SK-N-MC (cell line): Measurements from ENCODE around the gene FBXL7.

Experiments
- DNase-seq: peaks from one replicate; pipeline ENCODE4 v3.0.0-alpha.2; 2011; ENCODE audit warnings: low read depth, low spot score
- H3K27ac ChIP-seq: fragments of 200-600 bp; sonication (generic); 2 replicates; pipeline ENCODE4 v1.5.1; 2016; ENCODE audit warnings: mixed run types
- H3K36me3 ChIP-seq: fragments of 200-600 bp; sonication (generic); 2 replicates; pipeline ENCODE4 v1.6.1; 2017; ENCODE audit warnings: antibody characterized with exemption, low read length, mixed read lengths; ENCODE audit not compliant: insufficient read depth
- H3K4me3 ChIP-seq: fragments of 200-600 bp; sonication (generic); 2 replicates; pipeline ENCODE4 v1.5.1; 2016
- H3K9ac ChIP-seq: fragments of 200-600 bp; sonication (generic); 2 replicates; pipeline ENCODE4 v1.8.0; 2017; ENCODE audit warnings: mixed run types, mixed read lengths; ENCODE audit not compliant: insufficient read length
- H3K9me3 ChIP-seq: fragments of 200-600 bp; sonication (generic); 2 replicates; pipeline ENCODE4 v1.6.1; 2017; ENCODE audit warnings: low read depth, mild to moderate bottlenecking, antibody characterized with exemption, low read length, moderate library complexity, mixed read lengths
- EZH2 ChIP-seq: fragments of 200-600 bp; sonication (generic); IDR thresholded peaks from one replicate; pipeline ENCODE4 v1.6.1; 2017; ENCODE audit warnings: antibody characterized with exemption
- FOXP2 ChIP-seq: optimal IDR thresholded peaks from 2 replicates; pipeline ENCODE3; 2011; ENCODE audit warnings: mild to moderate bottlenecking, moderate library complexity; ENCODE audit not compliant: insufficient read depth; ENCODE audit errors: extremely low read length, control extremely low read depth
- POLR2AphosphoS5 ChIP-seq: IDR thresholded peaks from 2 replicates; pipeline ENCODE4 v1.6.1; 2012; ENCODE audit warnings: mild to moderate bottlenecking, low read depth, low read length, borderline replicate concordance

FBXL7 gene

DNA sequence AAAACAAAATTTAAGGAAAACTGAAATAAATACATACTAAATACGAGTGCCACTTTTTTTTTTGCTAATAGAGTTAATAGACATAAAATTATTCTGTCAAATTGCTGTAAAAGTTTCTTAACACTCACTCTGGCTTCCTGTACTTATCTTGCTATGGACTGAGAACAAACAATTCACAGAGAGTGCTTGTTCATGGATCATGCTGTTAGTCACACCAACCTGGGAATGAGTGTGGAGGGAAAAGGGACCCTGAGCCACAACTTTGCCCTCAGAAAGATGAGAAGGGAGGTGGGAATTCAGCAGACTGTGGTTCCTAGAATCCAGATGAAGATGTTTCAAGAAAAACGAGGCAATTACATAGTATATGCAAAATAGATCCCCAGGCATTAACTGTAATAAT is 246.9 kb downstream of the FBXL7 start:
- TF ChIP-seq EZH2 = no peak
- no peak for TF ChIP-seq FOXP2
- TF ChIP-seq POLR2AphosphoS5 = no peak
- Histone ChIP-seq H3K4me3 (no peak overlapping the region), H3K27ac (no peak overlapping the region), H3K9ac (no peak overlapping the region), H3K36me3 (no peaks in the 10 kb centered on the region), H3K9me3 (no peaks in the 10 kb centered on the region)
- DNase-seq = no peak

DNA sequence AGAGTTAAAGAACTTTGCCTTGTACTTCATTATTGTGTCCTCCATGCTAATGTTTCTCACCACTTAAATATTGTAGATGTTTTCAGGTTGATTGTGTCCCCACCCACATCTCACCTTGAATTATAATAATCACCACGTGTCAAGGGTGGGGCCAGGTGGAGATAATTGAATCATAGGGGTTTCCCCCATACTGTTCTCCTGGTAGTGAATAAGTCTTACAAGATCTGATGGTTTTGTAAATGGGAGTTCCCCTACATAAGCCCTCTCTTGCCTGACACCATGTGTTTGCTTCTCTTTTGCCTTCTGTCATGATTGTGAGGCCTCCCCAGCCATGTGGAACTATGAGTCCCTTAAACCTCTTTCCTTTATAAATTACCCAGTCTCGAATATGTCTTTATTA is 248.3 kb downstream of the FBXL7 start:
- no peak overlapping the region for H3K9ac ChIP-seq
- no peaks in the 10 kb centered on the region for H3K9me3 ChIP-seq
- TF ChIP-seq POLR2AphosphoS5 (no peak), EZH2 (no peak), FOXP2 (no peak)
- no peak for DNase-seq
- no peak overlapping the region for H3K4me3 ChIP-seq
- no peaks in the 10 kb centered on the region for H3K36me3 ChIP-seq
- H3K27ac ChIP-seq = no peak overlapping the region

DNA sequence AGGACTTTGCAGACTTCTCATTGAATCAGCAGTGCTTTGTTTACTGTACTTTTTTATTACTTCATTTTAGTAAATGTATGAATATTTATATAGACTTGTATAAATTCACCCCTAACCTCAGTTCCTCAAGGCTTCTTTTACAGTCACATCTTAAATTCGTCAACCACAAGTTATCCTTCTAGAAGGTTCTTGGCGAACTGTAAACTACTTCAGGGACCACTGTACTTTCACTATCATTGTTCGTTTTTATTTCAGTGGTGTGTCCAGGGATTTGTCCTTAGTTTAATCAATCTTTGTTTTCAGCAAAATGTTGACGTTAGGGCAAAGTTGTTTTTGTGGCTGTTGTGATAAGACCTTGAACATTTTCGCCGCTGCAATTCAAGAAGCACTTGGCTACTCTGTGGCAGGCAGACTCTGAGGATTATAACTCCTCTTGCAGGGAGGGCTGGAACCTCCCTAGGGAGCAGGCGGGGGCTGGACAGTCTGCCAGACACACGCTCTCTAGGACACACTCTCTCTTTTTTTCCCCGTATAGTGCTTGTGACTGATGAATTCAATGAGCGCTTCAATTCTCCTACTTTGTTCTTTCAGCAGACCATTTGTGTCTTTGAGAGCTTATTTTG is 252.8 kb downstream of the FBXL7 start:
- H3K4me3 ChIP-seq = no peak overlapping the region
- H3K27ac ChIP-seq = no peak overlapping the region
- no peak overlapping the region for H3K9ac ChIP-seq
- H3K36me3 ChIP-seq = no peaks in the 10 kb centered on the region
- TF ChIP-seq POLR2AphosphoS5 = no peak
- no peak for TF ChIP-seq FOXP2
- TF ChIP-seq EZH2 = no peak
- H3K9me3 ChIP-seq = no peaks in the 10 kb centered on the region
- no peak for DNase-seq

DNA sequence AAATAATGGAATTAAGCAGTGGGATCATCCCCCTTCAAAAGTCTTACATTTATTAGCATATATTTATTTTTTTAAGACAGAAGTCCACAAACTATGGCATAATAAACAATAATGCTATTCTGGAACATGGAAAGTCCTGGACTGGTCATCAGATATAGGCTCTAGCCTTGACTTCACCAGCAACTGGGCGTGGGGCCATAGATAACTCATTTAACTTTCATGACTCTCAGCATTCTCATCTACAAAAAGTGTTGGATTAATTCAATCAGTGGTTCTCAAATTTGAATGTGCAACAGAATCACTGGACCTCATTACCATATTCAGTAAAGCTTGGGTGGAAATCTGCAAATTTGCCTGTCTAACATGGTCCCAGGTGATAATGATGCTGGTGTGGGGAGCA is 253.8 kb downstream of the FBXL7 start:
- Histone ChIP-seq H3K4me3 (no peak overlapping the region), H3K36me3 (no peaks in the 10 kb centered on the region), H3K27ac (no peak overlapping the region), H3K9ac (no peak overlapping the region), H3K9me3 (no peaks in the 10 kb centered on the region)
- no peak for DNase-seq
- no peak for TF ChIP-seq FOXP2
- no peak for TF ChIP-seq POLR2AphosphoS5
- no peak for TF ChIP-seq EZH2

DNA sequence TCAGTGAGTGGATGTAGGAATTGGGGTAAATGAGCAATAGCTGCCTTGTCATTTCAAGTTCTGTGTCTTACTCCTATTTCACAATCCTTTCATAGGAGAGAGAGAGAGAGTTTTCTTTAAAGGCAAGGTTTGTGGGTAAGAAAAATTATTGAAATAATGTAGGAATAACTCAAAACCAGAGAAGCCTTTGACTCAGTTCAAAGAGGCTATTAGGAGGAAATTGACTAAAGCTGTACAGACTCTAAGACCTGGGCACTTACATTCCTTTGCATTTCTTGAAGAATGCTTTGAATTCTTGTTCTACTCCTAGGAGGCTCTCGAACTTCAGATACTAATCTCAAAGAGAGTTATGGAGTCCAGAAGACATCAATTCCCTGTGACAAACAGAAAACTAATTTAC is 257.1 kb downstream of the FBXL7 start:
- Histone ChIP-seq H3K4me3 (no peak overlapping the region), H3K36me3 (no peaks in the 10 kb centered on the region), H3K27ac (no peak overlapping the region), H3K9ac (no peak overlapping the region), H3K9me3 (no peaks in the 10 kb centered on the region)
- no peak for TF ChIP-seq POLR2AphosphoS5
- no peak for TF ChIP-seq FOXP2
- TF ChIP-seq EZH2 = no peak
- DNase-seq = no peak

DNA sequence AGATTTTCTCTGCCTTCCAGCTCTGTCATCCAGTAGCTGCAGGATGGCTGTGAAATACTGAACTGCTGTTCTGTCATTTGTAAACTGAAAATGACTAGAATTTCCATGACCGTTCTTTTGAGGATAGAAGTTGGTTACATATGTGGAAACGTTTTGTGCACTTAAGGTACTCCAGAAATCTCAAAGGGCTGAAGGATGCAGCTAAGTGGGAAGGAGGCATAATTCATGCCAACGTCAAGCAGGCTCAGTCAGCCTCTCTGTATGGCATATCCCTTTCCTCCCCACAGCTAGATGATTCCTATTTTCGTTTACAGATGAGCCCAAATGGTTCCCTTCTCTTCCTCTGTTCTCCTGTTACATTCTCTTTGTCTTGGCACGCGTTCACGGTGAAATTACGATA is 257.6 kb downstream of the FBXL7 start:
- Histone ChIP-seq H3K27ac (no peak overlapping the region), H3K4me3 (no peak overlapping the region), H3K9me3 (no peaks in the 10 kb centered on the region), H3K9ac (no peak overlapping the region), H3K36me3 (no peaks in the 10 kb centered on the region)
- TF ChIP-seq FOXP2 (no peak), EZH2 (no peak), POLR2AphosphoS5 (no peak)
- DNase-seq = no peak

DNA sequence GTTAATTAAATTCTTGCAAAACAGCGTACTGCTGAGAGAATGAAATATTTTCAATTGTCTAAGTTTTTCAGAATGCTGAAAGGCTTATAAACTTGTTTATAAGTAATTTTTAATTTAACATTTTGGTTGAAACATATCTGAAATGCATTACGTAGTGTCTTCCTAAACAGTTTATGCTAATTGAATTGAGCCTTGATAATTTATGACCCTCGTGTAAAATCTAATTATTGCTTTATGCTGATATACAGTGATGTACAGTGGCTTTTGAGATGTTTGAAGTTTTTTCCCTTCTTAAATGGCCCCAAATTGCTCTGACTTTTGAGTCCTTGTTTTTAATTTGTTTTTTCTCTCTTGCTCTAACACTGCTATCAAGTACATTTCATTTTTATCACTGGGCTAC is 262.7 kb downstream of the FBXL7 start:
- Histone ChIP-seq H3K9ac (no peak overlapping the region), H3K27ac (no peak overlapping the region), H3K36me3 (no peaks in the 10 kb centered on the region), H3K4me3 (no peak overlapping the region), H3K9me3 (no peaks in the 10 kb centered on the region)
- no peak for TF ChIP-seq FOXP2
- no peak for TF ChIP-seq EZH2
- TF ChIP-seq POLR2AphosphoS5 = no peak
- DNase-seq = no peak

DNA sequence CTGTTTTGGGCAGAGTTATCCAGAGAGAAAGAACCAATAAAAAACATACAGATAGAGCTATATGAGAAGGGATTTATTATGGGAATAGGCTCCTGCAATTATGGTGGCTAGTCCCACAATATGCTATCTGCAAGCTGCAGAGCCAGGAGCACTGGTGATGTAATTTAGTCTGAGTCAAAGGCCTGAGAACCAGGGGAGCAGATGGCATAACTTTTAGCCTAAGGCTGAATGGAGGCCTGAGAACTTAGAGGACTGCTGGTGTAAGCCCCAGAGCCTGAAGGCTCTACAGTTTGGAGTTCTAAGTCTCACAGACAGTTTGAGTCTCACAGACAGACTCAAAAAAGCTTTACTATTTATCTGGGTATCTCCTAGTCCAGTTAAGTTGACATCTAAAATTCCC is 263.8 kb downstream of the FBXL7 start:
- H3K4me3 ChIP-seq = no peak overlapping the region
- H3K9ac ChIP-seq = no peak overlapping the region
- H3K27ac ChIP-seq = no peak overlapping the region
- DNase-seq = no peak
- TF ChIP-seq EZH2 = no peak
- TF ChIP-seq POLR2AphosphoS5 = no peak
- TF ChIP-seq FOXP2 = no peak
- H3K36me3 ChIP-seq = no peaks in the 10 kb centered on the region
- H3K9me3 ChIP-seq = no peaks in the 10 kb centered on the region

DNA sequence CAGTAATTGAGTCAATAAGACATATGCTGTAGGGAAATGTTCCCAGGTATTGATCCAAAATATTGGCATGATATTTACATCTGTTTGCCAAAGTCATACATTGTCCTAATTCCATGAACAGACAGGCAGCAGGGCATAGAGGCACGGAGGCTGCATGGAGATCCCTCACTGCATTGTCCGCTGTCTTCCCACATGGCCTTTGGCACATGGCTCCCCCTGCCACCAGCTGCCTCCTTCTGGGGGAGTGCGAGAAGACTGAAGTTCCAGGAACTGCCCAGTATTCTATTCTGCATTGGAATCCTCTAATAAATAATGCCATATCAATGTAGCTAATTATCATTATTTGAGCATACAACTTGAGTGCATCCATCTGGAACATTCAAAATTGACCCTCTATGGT is 269.0 kb downstream of the FBXL7 start:
- H3K27ac ChIP-seq = no peak overlapping the region
- H3K36me3 ChIP-seq = no peaks in the 10 kb centered on the region
- H3K9me3 ChIP-seq = no peaks in the 10 kb centered on the region
- H3K4me3 ChIP-seq = no peak overlapping the region
- DNase-seq = no peak
- TF ChIP-seq FOXP2 (no peak), POLR2AphosphoS5 (no peak), EZH2 (no peak)
- H3K9ac ChIP-seq = no peak overlapping the region
